ENCODE data around the gene AGTRAP.

Gene AGTRAP

GRCh38 chr1:11796036-11796828, 60.3 kb downstream of the AGTRAP start:
- H3K4me3 ChIP-seq (ENCODE audit: control insufficient read depth in 1 of 7, extremely low read depth in 1 of 7, insufficient read depth in 4 of 7, low read depth in 2 of 7, low read length in 6 of 7), result no peak overlapping the region
- ChIA-PET POLR2A (no interaction called here), CTCF (interaction anchor here (1.3 to 4.3 kb wide), 2 partner anchors 10 to 12 kb away, joined by 3 to 24 read pairs; no protein-coding TSS in a partner anchor)
- no peaks in the 10 kb centered on the region for H3K27me3 ChIP-seq (replicated peaks in 2 of 5; ENCODE audit: control insufficient read depth in 4 of 5, insufficient read depth in 5 of 5, low read length in 4 of 5)
- peak overlapping the region in 1 of 2 experiments; percentile 84 for H3K27ac ChIP-seq (ENCODE audit: insufficient read depth in 1 of 2, low read depth in 1 of 2, low read length in 2 of 2, poor library complexity in 1 of 2, severe bottlenecking in 2 of 2)
- no peaks in the 10 kb centered on the region for H3K9me3 ChIP-seq (ENCODE audit: control extremely low read depth in 1 of 5, control insufficient read depth in 4 of 5, insufficient read depth in 2 of 5, low read depth in 1 of 5, low read length in 4 of 5)
- no peak for DNase-seq
- 98% methylated on average over 15 of the region's 15 CpGs for WGBS (ENCODE audit: insufficient coverage)
- H3K36me3 ChIP-seq (ENCODE audit: control insufficient read depth in 4 of 4, insufficient read depth in 4 of 4, low read length in 3 of 4), result peaks cover 4 to 85% (median 66%) of the 10 kb centered on the region in 4 experiments
- H3K4me1 ChIP-seq (ENCODE audit: control extremely low read depth in 1 of 4, control insufficient read depth in 4 of 4, insufficient read depth in 4 of 4, low read length in 3 of 4), result peaks cover 0 to 16% (median 4%) of the 10 kb centered on the region in 4 experiments

GRCh38 chr1:11797525-11798216, 61.7 kb downstream of the AGTRAP start:
- CTCF ChIA-PET, result interaction anchor here (0.8 to 4.3 kb wide), 3 partner anchors 9 to 96 kb away, joined by 3 to 24 read pairs (median 4); no protein-coding TSS in a partner anchor
- H3K4me1 ChIP-seq (ENCODE audit: control extremely low read depth in 1 of 4, control insufficient read depth in 4 of 4, insufficient read depth in 4 of 4, low read length in 3 of 4), result peaks cover 6 to 27% (median 14%) of the 10 kb centered on the region in 4 experiments
- DNase-seq, result peak; percentile 63 to 85 (median 80)
- 94% methylated on average over 3 of the region's 6 CpGs for WGBS (ENCODE audit: insufficient coverage)
- H3K27me3 ChIP-seq (replicated peaks in 2 of 5; ENCODE audit: control insufficient read depth in 4 of 5, insufficient read depth in 5 of 5, low read length in 4 of 5), result no peaks in the 10 kb centered on the region
- no peaks in the 10 kb centered on the region for H3K9me3 ChIP-seq (ENCODE audit: control extremely low read depth in 1 of 5, control insufficient read depth in 4 of 5, insufficient read depth in 2 of 5, low read depth in 1 of 5, low read length in 4 of 5)
- H3K4me3 ChIP-seq (ENCODE audit: control insufficient read depth in 1 of 7, extremely low read depth in 1 of 7, insufficient read depth in 4 of 7, low read depth in 2 of 7, low read length in 6 of 7), result no peak overlapping the region
- POLR2A ChIA-PET, result interaction anchor here (1.5 kb wide), 1 partner anchor 10 kb away, joined by 8 read pairs; no protein-coding TSS in a partner anchor
- H3K27ac ChIP-seq (ENCODE audit: insufficient read depth in 1 of 2, low read depth in 1 of 2, low read length in 2 of 2, poor library complexity in 1 of 2, severe bottlenecking in 2 of 2), result peak overlapping the region in 1 of 2 experiments; percentile 84
- H3K36me3 ChIP-seq (ENCODE audit: control insufficient read depth in 4 of 4, insufficient read depth in 4 of 4, low read length in 3 of 4), result peaks cover 6 to 77% (median 54%) of the 10 kb centered on the region in 4 experiments

GRCh38 chr1:11799099-11799498, 63.2 kb downstream of the AGTRAP start:
- H3K9me3 ChIP-seq (ENCODE audit: control extremely low read depth in 1 of 5, control insufficient read depth in 4 of 5, insufficient read depth in 2 of 5, low read depth in 1 of 5, low read length in 4 of 5), result no peaks in the 10 kb centered on the region
- ChIA-PET CTCF (interaction anchor here (4.3 kb wide), 1 partner anchor 13 kb away, joined by 24 read pairs; no protein-coding TSS in a partner anchor), POLR2A (no interaction called here)
- no peak for DNase-seq
- peaks cover 8 to 41% (median 28%) of the 10 kb centered on the region in 4 experiments for H3K4me1 ChIP-seq (ENCODE audit: control extremely low read depth in 1 of 4, control insufficient read depth in 4 of 4, insufficient read depth in 4 of 4, low read length in 3 of 4)
- no peaks in the 10 kb centered on the region for H3K27me3 ChIP-seq (replicated peaks in 2 of 5; ENCODE audit: control insufficient read depth in 4 of 5, insufficient read depth in 5 of 5, low read length in 4 of 5)
- WGBS (ENCODE audit: insufficient coverage), result 98% methylated on average over 5 of the region's 5 CpGs
- H3K4me3 ChIP-seq (ENCODE audit: control insufficient read depth in 1 of 7, extremely low read depth in 1 of 7, insufficient read depth in 4 of 7, low read depth in 2 of 7, low read length in 6 of 7), result no peak overlapping the region
- peak overlapping the region in 1 of 2 experiments; percentile 84 for H3K27ac ChIP-seq (ENCODE audit: insufficient read depth in 1 of 2, low read depth in 1 of 2, low read length in 2 of 2, poor library complexity in 1 of 2, severe bottlenecking in 2 of 2)
- peaks cover 6 to 69% (median 46%) of the 10 kb centered on the region in 4 experiments for H3K36me3 ChIP-seq (ENCODE audit: control insufficient read depth in 4 of 4, insufficient read depth in 4 of 4, low read length in 3 of 4)

- Histone ChIP-seq H3K36me3 (ENCODE audit: control insufficient read depth in 4 of 4, insufficient read depth in 4 of 4, low read length in 3 of 4) (peaks cover 6 to 61% (median 38%) of the 10 kb centered on the region in 4 experiments), H3K4me3 (ENCODE audit: control insufficient read depth in 1 of 7, extremely low read depth in 1 of 7, insufficient read depth in 4 of 7, low read depth in 2 of 7, low read length in 6 of 7) (no peak overlapping the region), H3K27ac (ENCODE audit: insufficient read depth in 1 of 2, low read depth in 1 of 2, low read length in 2 of 2, poor library complexity in 1 of 2, severe bottlenecking in 2 of 2) (peak overlapping the region in 1 of 2 experiments; percentile 92), H3K27me3 (replicated peaks in 2 of 5; ENCODE audit: control insufficient read depth in 4 of 5, insufficient read depth in 5 of 5, low read length in 4 of 5) (no peaks in the 10 kb centered on the region), H3K4me1 (ENCODE audit: control extremely low read depth in 1 of 4, control insufficient read depth in 4 of 4, insufficient read depth in 4 of 4, low read length in 3 of 4) (peaks cover 11 to 49% (median 36%) of the 10 kb centered on the region in 4 experiments), H3K9me3 (ENCODE audit: control extremely low read depth in 1 of 5, control insufficient read depth in 4 of 5, insufficient read depth in 2 of 5, low read depth in 1 of 5, low read length in 4 of 5) (no peaks in the 10 kb centered on the region)
- POLR2A ChIA-PET, result no interaction called here
- CTCF ChIA-PET, result no interaction called here
- DNase-seq, result no peak
- 99% methylated on average over 9 of the region's 9 CpGs for WGBS (ENCODE audit: insufficient coverage)
These were observed 64.0 kb downstream of the AGTRAP start for GRCh38 chr1:11799896-11800295.

- no peaks in the 10 kb centered on the region for H3K9me3 ChIP-seq (ENCODE audit: control extremely low read depth in 1 of 5, control insufficient read depth in 4 of 5, insufficient read depth in 2 of 5, low read depth in 1 of 5, low read length in 4 of 5)
- H3K4me1 ChIP-seq (ENCODE audit: control extremely low read depth in 1 of 4, control insufficient read depth in 4 of 4, insufficient read depth in 4 of 4, low read length in 3 of 4), result peaks cover 11 to 54% (median 41%) of the 10 kb centered on the region in 4 experiments
- CTCF ChIA-PET, result no interaction called here
- no peak for DNase-seq
- POLR2A ChIA-PET, result no interaction called here
- peak overlapping the region in 1 of 2 experiments; percentile 92 for H3K27ac ChIP-seq (ENCODE audit: insufficient read depth in 1 of 2, low read depth in 1 of 2, low read length in 2 of 2, poor library complexity in 1 of 2, severe bottlenecking in 2 of 2)
- 90% methylated on average over 7 of the region's 8 CpGs for WGBS (ENCODE audit: insufficient coverage)
- peaks cover 6 to 56% (median 34%) of the 10 kb centered on the region in 4 experiments for H3K36me3 ChIP-seq (ENCODE audit: control insufficient read depth in 4 of 4, insufficient read depth in 4 of 4, low read length in 3 of 4)
- H3K27me3 ChIP-seq (replicated peaks in 2 of 5; ENCODE audit: control insufficient read depth in 4 of 5, insufficient read depth in 5 of 5, low read length in 4 of 5), result no peaks in the 10 kb centered on the region
- no peak overlapping the region for H3K4me3 ChIP-seq (ENCODE audit: control insufficient read depth in 1 of 7, extremely low read depth in 1 of 7, insufficient read depth in 4 of 7, low read depth in 2 of 7, low read length in 6 of 7)
These were observed 64.4 kb downstream of the AGTRAP start for GRCh38 chr1:11800391-11800755.
